Glutamatergic neuron (in vitro differentiated cells): ENCODE measurements around the gene SNX8. TPM values are rescaled to one million over a fixed set of nuclear protein-coding genes. Genes with fewer than 3 reads are reported as not detected.

Experiments used
- DNase-seq: peaks from one replicate; pipeline ENCODE4 v3.0.0; 2022
- H3K27ac Mint-ChIP-seq: one replicate; pipeline ENCODE4 v1.8.0; 2020; ENCODE audit warnings: mild to moderate bottlenecking, mixed read lengths, inconsistent platforms; ENCODE audit not compliant: unreplicated experiment
- H3K27me3 Mint-ChIP-seq: one replicate; pipeline ENCODE4 v1.8.0; 2020; ENCODE audit warnings: mild to moderate bottlenecking, moderate library complexity, mixed read lengths, inconsistent platforms; ENCODE audit not compliant: unreplicated experiment
- H3K36me3 Mint-ChIP-seq: one replicate; pipeline ENCODE4 v1.8.0; 2020; ENCODE audit warnings: mild to moderate bottlenecking, mixed read lengths, inconsistent platforms; ENCODE audit not compliant: unreplicated experiment
- H3K4me1 Mint-ChIP-seq: one replicate; pipeline ENCODE4 v1.8.0; 2020; ENCODE audit warnings: mild to moderate bottlenecking, low read depth, mixed read lengths, inconsistent platforms; ENCODE audit not compliant: unreplicated experiment
- H3K4me3 Mint-ChIP-seq: one replicate; pipeline ENCODE4 v1.8.0; 2020; ENCODE audit warnings: mild to moderate bottlenecking, mixed read lengths, inconsistent platforms; ENCODE audit not compliant: unreplicated experiment
- H3K9me3 Mint-ChIP-seq: one replicate; pipeline ENCODE4 v1.8.0; 2020; ENCODE audit warnings: mild to moderate bottlenecking, moderate library complexity, mixed read lengths, inconsistent platforms; ENCODE audit not compliant: unreplicated experiment
- CTCF ChIP-seq: fragments of 200-600 bp; sonication (generic); IDR thresholded peaks from one replicate; pipeline ENCODE4 v1.5.0; 2021; ENCODE audit not compliant: partially characterized antibody, unreplicated experiment
- total RNA-seq: library from RNA; stranded (reverse); fragmentation: NEBNext Ultra II Directional; extraction: Animal tissue kit (Norgen Biotek cat#: 25700); gene quantifications from one replicate; pipeline ENCODE4 v1.2.1, GENCODE V29; 2021; ENCODE audit not compliant: unreplicated experiment

Gene SNX8
- total RNA-seq, 1 donor from 2014 or later: 22.2 TPM

DNA sequence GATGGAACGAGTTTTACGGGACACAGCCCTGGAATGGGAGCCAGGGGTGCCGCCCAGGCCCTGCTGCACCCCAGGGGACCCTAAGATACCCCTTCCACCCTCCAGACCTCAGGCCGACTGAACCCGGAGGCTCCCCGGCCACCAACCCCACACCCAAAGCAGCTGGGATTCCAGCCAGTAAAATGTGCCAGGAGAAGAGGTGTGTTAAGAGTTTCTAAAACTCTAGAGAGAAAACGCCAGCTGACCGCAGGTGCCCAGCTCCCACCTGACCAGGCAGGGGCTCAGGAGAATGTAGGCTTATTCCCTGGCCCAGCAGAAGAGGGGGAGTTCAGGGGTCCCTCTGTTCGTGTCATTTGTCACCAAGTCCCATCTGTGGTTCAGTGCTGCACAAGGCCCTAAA is 54.8 kb downstream of the SNX8 start:
- no peak for DNase-seq
- TF ChIP-seq CTCF: no peak
- Mint-ChIP-seq H3K4me3 (no peak overlapping the region), H3K27ac (no peak overlapping the region), H3K9me3 (peaks cover 8% of the 10 kb centered on the region), H3K36me3 (peaks cover 4% of the 10 kb centered on the region), H3K4me1 (peaks cover 8% of the 10 kb centered on the region), H3K27me3 (peaks cover 4% of the 10 kb centered on the region)

DNA sequence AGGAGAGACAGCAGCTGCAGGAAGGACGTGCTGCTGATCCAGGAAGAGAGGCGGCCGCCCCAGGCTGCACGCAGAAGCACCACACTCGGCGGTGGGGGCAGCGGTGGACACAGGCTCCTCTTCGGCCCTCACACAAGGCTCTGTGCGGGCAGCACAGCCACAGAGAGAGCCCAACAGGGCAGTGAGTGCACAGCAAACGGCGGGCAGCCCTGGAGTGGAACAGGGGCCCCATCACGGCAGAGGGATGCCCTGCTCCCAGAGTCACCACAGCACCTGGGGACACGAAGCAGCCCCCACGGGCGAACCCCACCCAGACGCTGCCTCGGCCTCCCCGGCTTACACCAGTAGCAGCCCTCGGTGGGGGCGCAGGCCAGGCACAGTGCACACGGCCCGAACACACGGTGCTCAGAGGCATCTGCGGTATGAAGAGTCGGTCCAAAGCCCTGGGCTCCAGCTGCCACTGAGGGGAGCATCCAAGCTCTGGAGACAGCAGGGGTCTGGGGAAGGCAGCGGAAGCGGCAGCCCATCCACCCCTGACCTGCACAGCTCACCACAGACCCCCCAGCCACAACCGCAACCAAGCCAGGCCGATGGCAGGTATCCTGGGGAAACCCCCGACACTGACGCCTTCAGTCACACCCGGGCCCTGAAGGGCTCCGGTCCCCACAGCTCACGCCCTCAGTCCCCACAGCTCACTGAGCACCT is 55.4 kb downstream of the SNX8 start:
- no peak for DNase-seq
- no peaks in the 10 kb centered on the region for H3K36me3 Mint-ChIP-seq
- no peak overlapping the region for H3K4me3 Mint-ChIP-seq
- TF ChIP-seq CTCF: no peak
- peak overlapping the region; percentile 82 for H3K27ac Mint-ChIP-seq
- H3K9me3 Mint-ChIP-seq: peaks cover 8% of the 10 kb centered on the region
- peaks cover 4% of the 10 kb centered on the region for H3K27me3 Mint-ChIP-seq
- H3K4me1 Mint-ChIP-seq: peaks cover 4% of the 10 kb centered on the region

DNA sequence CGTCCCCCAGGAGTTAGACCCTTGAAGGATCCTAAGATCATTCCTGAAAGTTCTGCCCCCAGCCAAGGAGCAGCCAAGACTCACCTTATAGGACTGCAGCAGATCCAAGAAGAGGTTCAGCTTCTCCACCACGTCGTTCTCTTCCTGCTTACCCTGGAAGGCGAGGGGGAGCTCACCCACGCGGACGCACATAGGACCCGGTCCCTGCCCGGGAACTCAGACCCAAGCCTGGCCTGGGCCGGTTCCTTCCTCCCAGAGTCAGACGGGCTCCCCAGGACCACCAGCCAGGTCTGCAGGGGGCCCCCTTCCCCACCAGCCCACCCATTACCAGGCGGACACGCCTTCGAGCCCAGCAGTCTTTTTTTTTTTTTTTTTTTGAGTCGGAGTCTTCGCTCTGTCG is 56.6 kb downstream of the SNX8 start:
- Mint-ChIP-seq H3K9me3 (peaks cover 8% of the 10 kb centered on the region), H3K27me3 (peaks cover 2% of the 10 kb centered on the region), H3K27ac (peak overlapping the region; percentile 17), H3K36me3 (no peaks in the 10 kb centered on the region), H3K4me1 (peaks cover 4% of the 10 kb centered on the region), H3K4me3 (no peak overlapping the region)
- no peak for DNase-seq
- no peak for TF ChIP-seq CTCF

- TF ChIP-seq CTCF: no peak
- peaks cover 2% of the 10 kb centered on the region for H3K27me3 Mint-ChIP-seq
- no peaks in the 10 kb centered on the region for H3K36me3 Mint-ChIP-seq
- DNase-seq: no peak
- peaks cover 5% of the 10 kb centered on the region for H3K9me3 Mint-ChIP-seq
- H3K4me3 Mint-ChIP-seq: no peak overlapping the region
- H3K4me1 Mint-ChIP-seq: peaks cover 3% of the 10 kb centered on the region
- H3K27ac Mint-ChIP-seq: no peak overlapping the region
Measured at GRCh38 chr7:2257046-2257551, 57.1 kb downstream of the SNX8 start.

GRCh38 chr7:2256306-2257045 is 57.8 kb downstream of the SNX8 start:
- no peak for DNase-seq
- Mint-ChIP-seq H3K4me1 (peaks cover 3% of the 10 kb centered on the region), H3K9me3 (peaks cover 3% of the 10 kb centered on the region), H3K36me3 (no peaks in the 10 kb centered on the region), H3K4me3 (no peak overlapping the region), H3K27me3 (peaks cover 2% of the 10 kb centered on the region), H3K27ac (no peak overlapping the region)
- TF ChIP-seq CTCF: no peak
